Subcutaneous adipose tissue (tissue), 4 donors: ENCODE data around the gene FARSA. TPM values are rescaled to one million over a fixed set of nuclear protein-coding genes. Genes with fewer than 3 reads are reported as not detected.

Source experiments
- CTCF ChIP-seq: fragments of 450-650 bp; IDR thresholded peaks from one replicate; pipeline ENCODE4 v1.5.1; 2016; ENCODE audit warnings: low read depth, mild to moderate bottlenecking, control low read depth, antibody characterized with exemption, moderate library complexity
- total RNA-seq, 4 donors: library from RNA; depleted of rRNA; stranded (reverse); fragments of >200 nt; gene quantifications; one replicate each; pipeline ENCODE4 v1.1.0, GENCODE V29; 2016

The FARSA gene
- total RNA-seq, 4 donors from 2014 or later = 20.1 to 28.6 (median 22.9) TPM

- no peak for TF ChIP-seq CTCF
These were observed 23.2 kb upstream of the FARSA start, which contains the start of gene GADD45GIP1 for GRCh38 chr19:12956446-12957388. Gene GADD45GIP1, minus strand, starts transcription at chr19:12957223. Its CDS starts 11 bp downstream, at chr19:12957212.

DNA sequence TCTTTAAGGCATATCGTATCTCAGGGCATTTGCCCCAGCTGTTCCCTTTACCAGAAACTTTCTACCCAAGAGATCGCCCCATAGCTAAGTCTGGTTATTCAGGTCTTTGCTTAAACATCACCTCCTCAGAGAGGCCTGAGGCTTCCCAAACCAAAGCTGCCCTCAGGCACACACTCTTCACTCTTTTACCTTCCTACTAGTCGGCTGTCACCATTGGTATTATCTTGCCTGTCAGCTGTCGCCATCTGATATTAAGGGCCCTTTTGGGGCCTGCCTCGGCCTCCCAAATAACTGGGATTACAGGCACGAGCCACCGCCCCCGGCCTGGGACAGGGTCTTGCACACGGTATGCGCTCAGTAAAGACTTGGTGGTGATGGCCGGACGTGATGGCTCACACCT, 22.5 kb upstream of the FARSA start:
- TF ChIP-seq CTCF = no peak

DNA sequence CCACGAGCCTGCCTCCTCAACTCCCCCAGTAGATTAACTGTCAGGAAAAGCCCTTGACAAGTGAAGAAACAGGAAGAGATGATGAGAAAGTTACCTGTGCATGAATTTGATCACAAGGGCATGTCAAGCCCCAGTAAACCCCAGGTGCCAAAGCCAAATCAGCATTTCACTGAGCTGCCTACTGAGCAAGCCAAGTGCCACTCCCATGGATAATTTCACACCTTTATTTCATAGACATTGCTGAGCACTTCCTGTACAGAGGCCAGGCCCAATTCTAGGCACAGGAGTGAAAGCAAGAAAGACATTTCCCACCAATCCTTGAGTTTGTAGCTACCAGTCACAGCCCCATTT, 21.1 kb upstream of the FARSA start:
- TF ChIP-seq CTCF = no peak

DNA sequence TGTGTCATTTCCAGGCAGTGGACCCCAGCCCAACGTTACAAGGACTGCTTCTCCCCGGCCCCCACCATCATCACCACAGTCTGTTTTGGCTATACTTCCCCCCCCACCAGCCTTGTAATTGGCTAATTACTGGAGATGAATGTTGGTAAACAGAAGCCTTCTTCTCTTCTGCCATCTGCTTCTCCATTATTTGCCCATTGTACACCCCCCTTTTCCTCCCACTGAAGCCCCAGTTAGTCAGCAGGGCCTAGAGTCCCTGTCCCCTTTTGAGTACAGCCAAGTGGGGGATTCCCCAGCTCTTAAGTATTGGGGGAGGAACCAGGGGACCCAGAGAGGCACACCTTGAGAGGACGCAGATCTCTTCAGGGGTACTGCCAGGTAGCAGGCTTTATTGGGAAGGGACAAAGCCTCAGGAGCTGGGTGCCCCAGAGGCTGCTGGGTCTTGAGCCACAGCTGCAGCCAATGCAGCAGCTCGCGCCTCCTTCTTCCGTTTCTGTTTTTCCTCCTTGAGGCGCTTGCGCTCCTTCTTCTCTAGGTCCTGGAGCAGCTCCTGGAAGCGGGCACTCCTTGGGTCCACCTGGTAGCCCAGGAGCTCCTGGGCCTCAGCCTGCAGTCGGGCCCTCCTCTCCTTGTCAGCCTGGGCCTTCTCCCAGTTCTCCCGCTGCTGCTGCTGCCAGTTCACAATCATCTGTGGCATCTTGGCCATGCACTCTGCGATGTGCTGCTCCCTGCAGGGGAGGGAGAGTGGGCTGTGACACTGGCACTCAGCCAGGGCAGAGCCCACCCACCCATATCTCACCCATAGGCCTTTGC, 20.5 kb upstream of the FARSA start:
- no peak for TF ChIP-seq CTCF

DNA sequence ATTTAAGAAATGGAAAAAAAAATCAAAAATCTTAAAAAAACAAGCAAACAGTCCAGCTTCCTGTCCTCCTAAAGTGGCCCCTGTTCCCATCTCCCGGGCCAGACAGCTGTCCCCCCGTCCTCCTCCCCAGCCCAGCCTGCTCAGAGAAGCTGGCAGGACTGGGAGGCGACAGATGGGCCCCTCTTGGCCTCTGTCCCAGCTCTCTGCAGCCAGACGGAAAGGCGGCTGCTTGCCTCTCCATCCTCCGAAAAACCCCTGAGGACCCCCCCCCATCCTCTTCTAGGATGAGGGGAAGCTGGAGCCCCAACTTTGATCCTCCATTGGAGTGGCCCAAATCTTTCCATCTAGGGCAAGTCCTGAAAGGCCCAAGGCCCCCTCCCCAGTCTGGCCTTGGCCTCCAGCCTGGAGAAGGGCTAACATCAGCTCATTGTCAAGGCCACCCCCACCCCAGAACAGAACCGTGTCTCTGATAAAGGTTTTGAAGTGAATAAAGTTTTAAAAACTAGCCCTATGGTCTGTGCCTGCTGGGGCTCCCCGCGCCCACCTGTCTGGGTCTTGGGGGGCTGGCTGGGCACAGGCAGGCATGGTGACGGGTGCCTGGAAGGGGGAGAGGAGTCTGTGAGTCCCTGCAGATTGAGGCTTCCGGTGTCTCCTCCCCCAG, 19.8 kb upstream of the FARSA start:
- TF ChIP-seq CTCF = no peak

GRCh38 chr19:12952488-12953137, 19.1 kb upstream of the FARSA start:
- no peak for TF ChIP-seq CTCF
